ENCODE measurements around the gene EEF1AKMT3. TPM values are rescaled to one million over a fixed set of nuclear protein-coding genes. Genes with fewer than 3 reads are reported as not detected.

EEF1AKMT3 gene
- total RNA-seq, 1 experiment from 2014 or later: 5.0 TPM

GRCh38 chr12:57816855-57817151, 44.4 kb downstream of the EEF1AKMT3 start:
- no TSS peak for BruUV-seq (replicated peaks)
- Histone ChIP-seq H3K27ac (ENCODE audit: low read depth, low read length) (no peak overlapping the region), H3K79me2 (ENCODE audit: insufficient read depth, low read length) (no peaks in the 10 kb centered on the region), H3K36me3 (ENCODE audit: control insufficient read depth in 1 of 2, insufficient read depth in 2 of 2, low read length in 2 of 2) (peaks cover 0 to 2% of the 10 kb centered on the region in 2 experiments; a peak in 1 of 4 replicates), H4K20me1 (ENCODE audit: insufficient read depth) (no peaks in the 10 kb centered on the region), H3K4me3 (replicated peaks in 1 of 2; ENCODE audit: low read depth in 1 of 2, low read length in 2 of 2) (no peak overlapping the region), H3K4me1 (ENCODE audit: control insufficient read depth in 1 of 2, insufficient read depth in 2 of 2, low read length in 2 of 2) (no peaks in the 10 kb centered on the region; a peak in 1 of 4 replicates), H3K9ac (ENCODE audit: low read length) (no peak overlapping the region), H2AFZ (ENCODE audit: low read depth, low read length, poor library complexity, severe bottlenecking) (no peak overlapping the region), H3K9me3 (ENCODE audit: control insufficient read depth in 1 of 2, insufficient read depth in 1 of 2, low read depth in 1 of 2, low read length in 2 of 2) (no peaks in the 10 kb centered on the region), H3K4me2 (ENCODE audit: low read length) (no peak overlapping the region), H3K9me2 (ENCODE audit: insufficient read depth) (no peaks in the 10 kb centered on the region), H3K27me3 (ENCODE audit: insufficient read depth, low read length) (no peaks in the 10 kb centered on the region)
- ChIA-PET POLR2A (no interaction called here), RAD21 (ENCODE audit: low non-redundant PET in 1 of 2, low total read pairs in 2 of 2, uncharacterized antibody in 2 of 2, unreplicated experiment in 2 of 2) (no interaction called here), CTCF (interaction anchor here (1.2 kb wide), 1 partner anchor 14 kb away, joined by 4 read pairs; no protein-coding TSS in a partner anchor)
- DNase-seq (ENCODE audit: low read depth, low spot score): no peak
- TF ChIP-seq ZBTB33 (IDR thresholded peaks at IDR 0.05; ENCODE audit: extremely low read depth, insufficient replicate concordance, low read length): no peak
- no peak for TF ChIP-seq SIN3A (IDR thresholded peaks at IDR 0.05; ENCODE audit: low read depth)
- TF ChIP-seq CTCF (IDR thresholded peaks at IDR 0.05 in 2 of 3, conservative IDR thresholded peaks at IDR 0.05 in 1 of 3; ENCODE audit: borderline replicate concordance in 1 of 3, insufficient read depth in 1 of 3, low read depth in 2 of 3, low read length in 2 of 3): no peak
- TF ChIP-seq REST (IDR thresholded peaks at IDR 0.05; ENCODE audit: low read depth): no peak
- TF ChIP-seq SRF (IDR thresholded peaks at IDR 0.05; ENCODE audit: low read depth): no peak
- TF ChIP-seq ZNF274 (IDR thresholded peaks at IDR 0.05; ENCODE audit: low read depth, low read length): no peak
- no peak for TF ChIP-seq CEBPB (IDR thresholded peaks at IDR 0.05; ENCODE audit: low read depth)
- TF ChIP-seq YY1 (IDR thresholded peaks at IDR 0.05; ENCODE audit: extremely low read depth, insufficient replicate concordance, low read depth, low read length): no peak
- TF ChIP-seq SP1 (IDR thresholded peaks at IDR 0.05; ENCODE audit: low read depth): no peak
- no peak for TF ChIP-seq POLR2AphosphoS5 (IDR thresholded peaks at IDR 0.05; ENCODE audit: low read depth, low read length)
- TF ChIP-seq CBX3 (IDR thresholded peaks at IDR 0.05; ENCODE audit: low read depth): no peak
- no peak for TF ChIP-seq ATF3 (IDR thresholded peaks at IDR 0.05)
- TF ChIP-seq ELF1 (IDR thresholded peaks at IDR 0.05; ENCODE audit: borderline replicate concordance, low read depth): no peak
- TF ChIP-seq MAX (IDR thresholded peaks at IDR 0.05): no peak
- TF ChIP-seq POLR2A (IDR thresholded peaks at IDR 0.05; ENCODE audit: borderline replicate concordance, extremely low read depth, insufficient read depth, insufficient read length): no peak
- TF ChIP-seq JUND (IDR thresholded peaks at IDR 0.05): no peak
- intact Hi-C loops (cut with micrococcal nuclease): no loop called here
- no peak for ATAC-seq

All from HCT116 (cell line).